Thyroid gland (tissue), 4 donors: ENCODE measurements around the gene SLC35F6. TPM values are rescaled to one million over a fixed set of nuclear protein-coding genes. Genes with fewer than 3 reads are reported as not detected.

Source experiments
- DNase-seq, 2 donors: peaks; one replicate each; pipeline ENCODE4 v3.0.0-alpha.2; 2019
- H3K27ac ChIP-seq, 3 donors: fragments of 200-600 bp; sonication (generic); 1 replicate in 2 of 3; 2 replicates in 1 of 3; pipeline ENCODE4 v1.5.1; 2016 to 2019; ENCODE audit warnings: mild to moderate bottlenecking in 1 of 3, moderate library complexity in 1 of 3
- H3K27me3 ChIP-seq: fragments of 200-600 bp; sonication (generic); one replicate; pipeline ENCODE4 v1.5.1; 2019
- H3K36me3 ChIP-seq, 2 donors: fragments of 200-600 bp; sonication (generic); one replicate each; pipeline ENCODE4 v1.5.1; 2016 to 2019
- H3K4me1 ChIP-seq, 2 donors: fragments of 200-600 bp; sonication (generic); one replicate each; pipeline ENCODE4 v1.5.1; 2017 to 2019
- H3K4me3 ChIP-seq, 3 donors: fragments of 200-600 bp; sonication (generic); replicated peaks in 1 of 3; 1 replicate in 2 of 3; 2 replicates in 1 of 3; pipeline ENCODE4 v1.5.1; 2016; ENCODE audit warnings: mild to moderate bottlenecking in 1 of 3
- H3K9me3 ChIP-seq: fragments of 200-600 bp; sonication (generic); one replicate; pipeline ENCODE4 v1.5.1; 2017
- CTCF ChIP-seq, 6 experiments: fragments of 200-600 bp in 3 of 6; fragments of 450-650 bp in 3 of 6; sonication (generic) in 3 of 6; IDR thresholded peaks; one replicate each; pipeline ENCODE4 v1.5.1; 2016 to 2019; ENCODE audit warnings: antibody characterized with exemption in 6 of 6, mild to moderate bottlenecking in 2 of 6, inconsistent platforms in 1 of 6, moderate library complexity in 1 of 6
- POLR2A ChIP-seq, 2 donors: fragments of 450-650 bp; IDR thresholded peaks; one replicate each; pipeline ENCODE4 v1.6.1; 2017; ENCODE audit warnings: antibody characterized with exemption in 2 of 2, mild to moderate bottlenecking in 2 of 2, moderate library complexity in 1 of 2
- WGBS, 2 donors: methylation state at CpG; one replicate each; pipeline ENCODE4 v1.1.5; 2017; 5-methylcytosine and 5-hydroxymethylcytosine counted together
- intact Hi-C: fragments of 100-400 bp; cut with DNase I; formaldehyde crosslinking; loops from one replicate; pipeline ENCODE4 v1.15.1; 2023
- total RNA-seq, 4 donors: library from RNA; depleted of rRNA; stranded (reverse); fragments of >200 nt; gene quantifications; one replicate each; pipeline ENCODE4 v1.2.3, GENCODE V29; 2016

Gene SLC35F6
- total RNA-seq, 4 donors from 2014 or later, result 73.1 to 91.2 (median 80.7) TPM

GRCh38 chr2:26752656-26753055 is 11.4 kb upstream of the SLC35F6 start:
- Histone ChIP-seq H3K4me1 (peaks cover 12 to 33% of the 10 kb centered on the region in 2 donors), H3K27me3 (no peaks in the 10 kb centered on the region), H3K36me3 (no peaks in the 10 kb centered on the region), H3K9me3 (no peaks in the 10 kb centered on the region), H3K27ac (no peak overlapping the region), H3K4me3 (no peak overlapping the region)
- 87 to 88% methylated on average over 3 of the region's 3 CpGs for WGBS, 2 donors
- intact Hi-C loops, result no loop called here
- DNase-seq, result no peak
- no peak for TF ChIP-seq CTCF (IDR thresholded peaks at IDR 0.05)
- no peak for TF ChIP-seq POLR2A (IDR thresholded peaks at IDR 0.05)

GRCh38 chr2:26754539-26754938 is 9.5 kb upstream of the SLC35F6 start:
- intact Hi-C loops, result no loop called here

GRCh38 chr2:26754972-26755670 is 9.0 kb upstream of the SLC35F6 start:
- 34 to 42% methylated on average over 3 to 4 of the region's 4 CpGs for WGBS, 2 donors
- Histone ChIP-seq H3K9me3 (no peaks in the 10 kb centered on the region), H3K27me3 (no peaks in the 10 kb centered on the region), H3K4me3 (no peak overlapping the region), H3K27ac (peak overlapping the region; percentile 3 to 88 (median 39)), H3K36me3 (no peaks in the 10 kb centered on the region), H3K4me1 (peaks cover 25 to 45% of the 10 kb centered on the region in 2 donors)
- peak; percentile 67 to 76 for DNase-seq
- TF ChIP-seq POLR2A (IDR thresholded peaks at IDR 0.05) (no peak), CTCF (IDR thresholded peaks at IDR 0.05) (no peak)
- intact Hi-C loops, result no loop called here

More at GRCh38 chr2:26754539-26754938, 9.5 kb upstream of the SLC35F6 start:
- DNase-seq, result no peak
- Histone ChIP-seq H3K27ac (peak overlapping the region; percentile 20 to 88 (median 39)), H3K4me1 (peaks cover 25 to 47% of the 10 kb centered on the region in 2 donors), H3K4me3 (no peak overlapping the region), H3K9me3 (no peaks in the 10 kb centered on the region), H3K27me3 (no peaks in the 10 kb centered on the region), H3K36me3 (no peaks in the 10 kb centered on the region)
- 92 to 96% methylated on average over 4 of the region's 4 CpGs for WGBS, 2 donors
- no peak for TF ChIP-seq CTCF (IDR thresholded peaks at IDR 0.05)
- TF ChIP-seq POLR2A (IDR thresholded peaks at IDR 0.05), result no peak

GRCh38 chr2:26756337-26756736 is 7.7 kb upstream of the SLC35F6 start:
- Histone ChIP-seq H3K4me3 (no peak overlapping the region), H3K27me3 (no peaks in the 10 kb centered on the region), H3K9me3 (no peaks in the 10 kb centered on the region), H3K4me1 (peaks cover 25 to 52% of the 10 kb centered on the region in 2 donors), H3K36me3 (no peaks in the 10 kb centered on the region), H3K27ac (peak overlapping the region in 2 of 3 donors; percentile 39 to 88)
- 80 to 89% methylated on average over 5 of the region's 5 CpGs for WGBS, 2 donors
- intact Hi-C loops, result no loop called here
- TF ChIP-seq CTCF (IDR thresholded peaks at IDR 0.05), result no peak
- no peak for TF ChIP-seq POLR2A (IDR thresholded peaks at IDR 0.05)
- no peak for DNase-seq
